HG03064 (cell line): ENCODE data around the gene NKD1.

ENCODE experiments used
- ATAC-seq: cut with Tn5 transposase; IDR thresholded peaks from one replicate; pipeline ENCODE4 v1.9.1; 2021; ENCODE audit warnings: low read depth; ENCODE audit not compliant: unreplicated experiment

Gene NKD1

DNA sequence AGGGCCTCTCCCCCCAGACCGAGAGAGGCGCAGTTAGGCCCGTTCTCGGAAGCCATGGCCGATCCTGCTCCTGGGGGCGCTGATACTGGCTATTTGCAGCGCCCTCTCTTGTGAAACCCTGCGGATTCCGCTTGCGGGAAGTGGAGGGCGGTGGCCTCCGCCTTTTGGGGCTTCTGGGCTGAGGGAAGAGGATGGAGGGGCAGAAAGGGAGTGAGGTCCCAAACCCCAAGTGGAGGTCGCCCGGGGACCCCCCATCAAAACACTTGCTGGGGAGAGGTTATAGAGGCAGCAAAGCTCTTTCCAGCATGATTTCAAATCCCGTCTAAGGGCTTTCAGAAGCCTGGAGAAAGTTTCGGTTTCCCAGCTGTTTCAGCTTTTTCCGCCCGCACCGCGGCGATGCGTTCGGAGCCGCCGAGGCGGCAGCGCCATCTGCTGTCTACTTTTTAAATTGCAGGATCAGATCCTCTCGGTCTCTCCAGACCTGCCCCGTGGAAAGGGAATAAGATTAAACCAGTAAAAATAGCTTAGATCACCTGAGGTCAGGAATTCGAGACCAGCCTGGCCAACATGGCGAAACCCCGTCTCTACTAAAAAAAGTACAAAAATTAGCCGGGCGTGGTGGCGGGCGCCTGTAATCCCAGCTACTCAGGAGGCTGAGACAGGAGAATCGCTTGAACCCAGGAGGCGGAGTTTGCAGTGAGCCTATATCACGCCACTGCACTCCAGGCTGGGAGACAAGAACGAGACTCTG lies 117.1 kb downstream of the NKD1 start:
- ATAC-seq = no peak

DNA sequence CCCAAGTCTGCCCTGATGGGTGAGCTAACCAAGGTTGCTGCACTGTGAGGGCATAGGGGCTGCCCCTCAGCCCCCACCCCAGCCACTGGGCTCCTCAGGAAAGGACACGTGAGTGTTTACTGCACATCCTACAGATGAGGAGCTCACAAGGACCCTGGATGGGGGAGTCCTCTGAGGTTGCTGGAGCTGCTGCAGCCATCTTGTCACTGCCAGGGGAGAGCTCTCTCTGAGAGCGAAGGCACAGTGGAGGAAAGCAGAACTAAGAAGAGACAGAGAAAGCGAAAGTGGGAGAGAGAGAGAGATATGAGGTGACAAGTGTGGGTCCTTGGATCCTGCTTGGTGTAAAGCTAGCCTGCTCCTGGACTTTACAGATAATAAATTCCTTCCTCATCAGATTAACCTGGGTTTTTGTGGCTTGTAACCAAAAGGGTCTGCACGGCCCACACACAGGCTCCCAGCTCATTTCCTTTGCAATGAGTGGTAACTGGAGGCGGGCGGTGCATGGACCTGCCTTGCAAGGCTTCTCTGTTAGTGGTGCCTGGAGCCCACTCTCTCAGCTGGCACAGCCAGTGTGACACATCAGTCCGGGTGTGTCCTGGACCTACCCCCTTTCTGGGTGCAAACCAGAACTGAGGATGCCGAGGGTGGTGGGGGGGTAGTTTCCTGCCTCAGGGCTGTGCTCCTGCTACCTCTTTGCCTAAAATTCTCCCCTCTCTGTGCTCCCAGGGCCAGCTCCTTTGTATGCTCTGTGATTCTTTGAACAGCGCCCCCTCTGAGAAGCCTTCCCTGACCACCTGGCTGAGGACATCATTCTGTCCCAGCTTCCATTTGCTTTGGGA lies 118.7 kb downstream of the NKD1 start:
- peak; percentile 66 for ATAC-seq

- ATAC-seq = no peak
These were observed 119.5 kb downstream of the NKD1 start for GRCh38 chr16:50667497-50668367.

- ATAC-seq = no peak
These were observed 120.3 kb downstream of the NKD1 start for GRCh38 chr16:50668368-50669008.

DNA sequence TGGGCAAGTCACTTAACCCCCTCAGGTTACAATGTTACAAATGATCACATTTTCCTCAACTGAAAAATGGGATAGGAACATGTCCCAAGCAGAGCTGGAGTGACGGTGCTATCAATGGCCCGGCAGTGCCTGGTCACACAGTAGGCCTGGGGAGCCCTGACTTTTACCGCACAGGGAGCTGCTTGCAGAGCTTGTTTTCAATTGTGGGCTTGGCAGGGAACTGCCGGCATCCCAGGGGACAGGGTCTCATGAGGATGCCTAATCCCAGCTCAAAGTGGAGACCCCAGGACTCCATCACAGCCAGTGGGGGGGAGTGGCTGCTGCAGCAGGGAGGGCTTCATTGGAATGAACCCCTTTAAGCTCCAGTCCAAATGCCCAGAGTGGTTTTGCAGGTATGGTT lies 121.5 kb downstream of the NKD1 start:
- no peak for ATAC-seq

GRCh38 chr16:50670476-50670875 lies 122.3 kb downstream of the NKD1 start:
- ATAC-seq = no peak

GRCh38 chr16:50671644-50672260 lies 123.6 kb downstream of the NKD1 start:
- ATAC-seq = no peak

- ATAC-seq = no peak
These were observed 125.5 kb downstream of the NKD1 start for GRCh38 chr16:50673496-50674275.

GRCh38 chr16:50674831-50675230 lies 126.6 kb downstream of the NKD1 start:
- no peak for ATAC-seq

DNA sequence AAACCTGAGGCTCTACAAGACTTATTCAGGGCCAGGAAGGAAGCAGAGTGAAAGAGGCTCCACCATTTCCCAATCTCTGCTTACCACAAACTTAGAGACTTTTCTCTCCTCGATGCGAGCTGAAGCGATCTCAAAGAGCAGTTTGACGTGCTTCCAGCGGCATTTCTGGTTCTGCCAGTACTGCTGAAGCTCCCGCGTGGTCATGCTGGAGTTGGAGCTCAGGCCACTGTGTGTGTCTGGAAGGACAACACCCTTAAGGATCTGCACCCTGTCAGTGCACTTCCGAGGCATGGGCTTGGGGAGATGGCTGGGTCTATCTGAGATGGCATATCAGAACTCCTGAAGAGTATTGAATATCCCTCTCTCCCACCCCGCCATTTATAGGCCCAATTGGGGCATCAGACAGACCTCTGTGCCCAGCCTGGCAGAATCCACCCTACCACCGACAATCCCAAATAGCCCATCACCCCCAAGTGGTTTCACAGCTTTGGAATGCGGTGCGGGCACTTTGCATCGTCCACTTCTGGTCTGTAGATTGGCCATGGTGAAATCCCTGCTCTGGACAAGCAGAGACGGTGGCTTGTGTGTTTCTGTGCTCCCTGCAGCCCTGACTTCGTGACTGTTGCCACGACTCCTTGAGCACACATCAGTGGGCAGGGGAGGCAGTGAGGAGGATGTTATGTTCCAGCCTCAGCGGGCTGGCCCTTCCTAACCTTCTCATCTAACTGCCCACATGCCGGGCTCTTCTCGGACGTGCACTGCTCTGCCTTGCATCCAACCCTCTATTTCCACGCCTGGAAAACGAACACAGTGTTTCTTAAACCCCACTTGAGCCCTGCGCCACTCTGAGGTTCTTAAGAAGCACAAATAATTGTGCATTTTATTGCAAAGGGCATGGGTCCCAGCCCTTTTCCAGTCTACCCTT lies 127.8 kb downstream of the NKD1 start:
- ATAC-seq = no peak

DNA sequence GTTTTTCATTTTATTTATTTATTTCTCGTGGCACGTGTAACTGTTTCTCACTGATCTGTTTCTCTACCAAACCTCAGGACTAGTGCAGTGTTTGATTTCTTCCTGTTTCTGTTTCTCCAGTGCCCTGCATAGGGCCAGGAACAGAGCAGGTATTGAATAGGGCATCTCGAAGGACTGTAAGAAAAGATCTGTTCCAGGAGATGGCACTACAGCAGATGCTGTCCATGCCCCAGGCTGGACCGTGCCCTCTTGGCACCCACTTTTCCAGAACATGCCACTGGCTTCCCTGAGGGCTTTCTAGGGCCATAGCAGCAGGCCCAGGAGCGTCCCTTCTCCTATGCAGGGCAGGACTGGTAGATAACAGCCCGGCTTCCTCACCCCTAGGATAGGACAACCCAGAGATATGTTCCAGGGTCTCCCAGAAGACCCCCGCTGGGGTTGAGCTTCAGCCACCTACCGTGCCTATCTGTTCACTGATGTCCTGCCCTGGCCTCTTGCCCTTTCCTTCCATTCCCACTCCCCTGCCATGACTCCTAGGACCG lies 128.6 kb downstream of the NKD1 start:
- no peak for ATAC-seq

GRCh38 chr16:50677351-50677750 lies 129.2 kb downstream of the NKD1 start:
- ATAC-seq = no peak

- ATAC-seq = no peak
These were observed 130.3 kb downstream of the NKD1 start for GRCh38 chr16:50678531-50678930.

DNA sequence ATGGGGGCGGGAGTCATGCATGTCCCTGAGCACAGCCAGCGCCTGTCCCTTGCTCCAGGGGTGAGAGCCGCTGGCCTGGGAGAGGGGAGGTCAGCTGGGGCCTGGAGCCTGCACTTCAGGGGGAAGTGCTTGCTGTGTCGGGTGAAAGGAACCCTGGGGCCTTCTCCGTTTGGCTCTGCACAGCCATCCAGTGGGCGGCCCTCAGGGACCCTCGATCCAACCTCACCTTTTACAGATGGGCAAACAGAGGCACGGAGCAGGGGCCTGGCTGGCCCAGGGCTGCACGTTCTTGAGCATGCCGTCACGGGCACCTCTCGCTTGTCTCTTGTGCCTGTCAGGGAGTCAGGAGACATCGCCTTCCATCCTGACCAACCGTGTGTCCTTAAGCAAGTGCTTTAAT lies 131.1 kb downstream of the NKD1 start:
- no peak for ATAC-seq

DNA sequence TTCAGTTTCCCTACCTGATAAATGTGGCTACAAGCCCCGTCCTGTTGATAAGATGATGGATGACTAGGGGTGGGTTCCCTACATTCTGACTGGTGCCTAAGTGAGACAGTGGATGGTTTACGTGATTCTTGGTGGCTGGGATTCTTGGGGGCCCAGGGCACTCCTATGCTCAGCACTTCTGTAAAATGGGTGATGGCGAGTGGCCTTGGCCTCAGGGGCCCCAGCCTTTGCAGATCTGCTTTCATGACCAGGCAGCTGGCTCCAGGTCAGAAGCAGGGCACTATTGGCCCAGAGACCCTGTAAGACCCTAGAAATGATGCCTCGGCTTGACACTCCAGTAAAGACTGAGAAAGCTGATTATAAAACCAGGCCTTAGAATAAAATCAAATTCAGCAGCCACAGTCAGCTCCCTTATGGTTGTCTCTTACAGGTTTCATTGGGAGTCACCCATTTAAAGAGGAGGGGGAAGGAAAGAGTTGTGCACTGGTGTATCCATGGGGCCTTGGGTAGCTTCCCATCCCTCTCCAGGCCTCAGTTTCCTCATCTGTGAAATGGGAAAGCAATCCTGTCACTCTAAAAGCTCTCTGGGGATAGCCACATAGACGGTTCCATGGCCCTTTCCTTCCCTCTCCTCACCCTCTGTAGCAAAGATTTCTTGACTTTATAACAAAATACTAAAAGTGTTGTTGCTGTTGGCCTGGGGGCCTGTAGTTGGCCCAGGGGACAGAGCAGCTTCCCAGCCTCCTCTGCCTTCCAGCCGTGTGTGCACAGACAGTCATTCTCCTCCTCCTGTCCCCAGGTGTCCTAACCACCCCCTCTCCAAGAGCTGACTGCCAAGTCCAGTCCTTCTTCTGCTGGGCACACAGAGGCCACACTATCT lies 131.7 kb downstream of the NKD1 start:
- ATAC-seq = no peak

- no peak for ATAC-seq
These were observed 132.3 kb downstream of the NKD1 start for GRCh38 chr16:50680556-50680893.
